Activated naive CD4-positive, alpha-beta T cell treated with anti-CD3 and anti-CD28 coated beads, Interleukin-2, amount 50 U/mL, for 72 hours (primary cell): Measurements from ENCODE around the gene ITM2C. TPM values are rescaled to one million over a fixed set of nuclear protein-coding genes. Genes with fewer than 3 reads are reported as not detected.

Experiments used
- ATAC-seq, 2 donors: fragments of 150-1000 bp; cut with Tn5 transposase; 2 replicates each; pipeline ENCODE4 v1.10.0; 2021; ENCODE audit warnings: mild to moderate bottlenecking in 2 of 2, moderate library complexity in 2 of 2
- DNase-seq, 2 donors: peaks; one replicate each; pipeline ENCODE4 v3.0.0; 2021 to 2022; ENCODE audit warnings: low spot score in 2 of 2
- H3K27ac Mint-ChIP-seq, 2 donors: one replicate each; pipeline ENCODE4 v1.8.0; 2022; ENCODE audit warnings: mild to moderate bottlenecking in 2 of 2, mixed read lengths in 2 of 2
- H3K36me3 Mint-ChIP-seq, 2 donors: one replicate each; pipeline ENCODE4 v1.8.0; 2022; ENCODE audit warnings: mixed read lengths in 2 of 2
- H3K9me3 Mint-ChIP-seq, 2 donors: one replicate each; pipeline ENCODE4 v1.8.0; 2022; ENCODE audit warnings: mixed read lengths in 2 of 2
- total RNA-seq, 2 donors: library from RNA; stranded (reverse); gene quantifications; one replicate each; pipeline ENCODE4 v1.2.3, GENCODE V29; 2022

The ITM2C gene
- total RNA-seq, 2 donors from 2014 or later = 18.4 to 90.2 TPM

GRCh38 chr2:230893841-230894781 lies 29.4 kb downstream of the ITM2C start:
- H3K9me3 Mint-ChIP-seq = no peaks in the 10 kb centered on the region
- DNase-seq (peak in 1 of 2 donors; percentile 54), ATAC-seq (peak; percentile 51 to 85)
- peak overlapping the region in 1 of 2 donors; percentile 4 for H3K27ac Mint-ChIP-seq
- peaks cover 0 to 8% of the 10 kb centered on the region in 2 donors for H3K36me3 Mint-ChIP-seq

GRCh38 chr2:230895536-230896345 lies 31.0 kb downstream of the ITM2C start:
- ATAC-seq = no peak
- H3K27ac Mint-ChIP-seq = no peak overlapping the region
- H3K36me3 Mint-ChIP-seq = peaks cover 0 to 8% of the 10 kb centered on the region in 2 donors
- DNase-seq = no peak
- no peaks in the 10 kb centered on the region for H3K9me3 Mint-ChIP-seq

- peaks cover 0 to 8% of the 10 kb centered on the region in 2 donors for H3K36me3 Mint-ChIP-seq
- H3K9me3 Mint-ChIP-seq = no peaks in the 10 kb centered on the region
- DNase-seq (no peak), ATAC-seq (no peak)
- H3K27ac Mint-ChIP-seq = no peak overlapping the region
Observed at GRCh38 chr2:230896346-230897115, 31.8 kb downstream of the ITM2C start.

GRCh38 chr2:230898016-230898712 lies 33.4 kb downstream of the ITM2C start:
- ATAC-seq = no peak
- Mint-ChIP-seq H3K27ac (no peak overlapping the region), H3K9me3 (no peaks in the 10 kb centered on the region), H3K36me3 (peaks cover 0 to 8% of the 10 kb centered on the region in 2 donors)
- peak in 1 of 2 donors; percentile 53 for DNase-seq

GRCh38 chr2:230898713-230899091 lies 34.0 kb downstream of the ITM2C start:
- no peak for DNase-seq
- no peak overlapping the region for H3K27ac Mint-ChIP-seq
- no peaks in the 10 kb centered on the region for H3K9me3 Mint-ChIP-seq
- ATAC-seq = no peak
- H3K36me3 Mint-ChIP-seq = peaks cover 0 to 13% of the 10 kb centered on the region in 2 donors

- Mint-ChIP-seq H3K36me3 (peaks cover 0 to 13% of the 10 kb centered on the region in 2 donors), H3K9me3 (no peaks in the 10 kb centered on the region), H3K27ac (no peak overlapping the region)
- peak in 1 of 2 donors; percentile 53 for DNase-seq
- no peak for ATAC-seq
Observed at GRCh38 chr2:230899287-230899686, 34.5 kb downstream of the ITM2C start.

- peaks cover 0 to 9% of the 10 kb centered on the region in 2 donors for H3K36me3 Mint-ChIP-seq
- no peaks in the 10 kb centered on the region for H3K9me3 Mint-ChIP-seq
- ATAC-seq (peak; percentile 78 to 85), DNase-seq (peak in 1 of 2 donors; percentile 55)
- peak overlapping the region; percentile 20 to 61 for H3K27ac Mint-ChIP-seq
Observed at GRCh38 chr2:230899786-230900185, 35.0 kb downstream of the ITM2C start.

GRCh38 chr2:230900336-230900995 lies 35.7 kb downstream of the ITM2C start:
- Mint-ChIP-seq H3K27ac (peak overlapping the region in 1 of 2 donors; percentile 20), H3K36me3 (peaks cover 0 to 13% of the 10 kb centered on the region in 2 donors), H3K9me3 (no peaks in the 10 kb centered on the region)
- peak in 1 of 2 donors; percentile 48 for DNase-seq
- no peak for ATAC-seq

- DNase-seq (no peak), ATAC-seq (no peak)
- Mint-ChIP-seq H3K9me3 (no peaks in the 10 kb centered on the region), H3K36me3 (peaks cover 0 to 13% of the 10 kb centered on the region in 2 donors), H3K27ac (no peak overlapping the region)
Observed at GRCh38 chr2:230901006-230901405, 36.3 kb downstream of the ITM2C start.

GRCh38 chr2:230902180-230902899 lies 37.6 kb downstream of the ITM2C start:
- DNase-seq = peak; percentile 60 to 64

GRCh38 chr2:230903231-230904150 lies 38.7 kb downstream of the ITM2C start:
- ATAC-seq = no peak
- H3K36me3 Mint-ChIP-seq = peaks cover 0 to 24% of the 10 kb centered on the region in 2 donors
- H3K9me3 Mint-ChIP-seq = no peaks in the 10 kb centered on the region
- peak overlapping the region in 1 of 2 donors; percentile 89 for H3K27ac Mint-ChIP-seq
- DNase-seq = no peak

More at GRCh38 chr2:230902180-230902899, 37.6 kb downstream of the ITM2C start:
- no peak overlapping the region for H3K27ac Mint-ChIP-seq
- no peaks in the 10 kb centered on the region for H3K9me3 Mint-ChIP-seq
- H3K36me3 Mint-ChIP-seq = peaks cover 0 to 19% of the 10 kb centered on the region in 2 donors
- peak in 1 of 2 donors; percentile 33 for ATAC-seq

GRCh38 chr2:230904856-230905447 lies 40.2 kb downstream of the ITM2C start:
- peak overlapping the region in 1 of 2 donors; percentile 89 for H3K27ac Mint-ChIP-seq
- H3K9me3 Mint-ChIP-seq = no peaks in the 10 kb centered on the region
- ATAC-seq (no peak), DNase-seq (no peak)
- peaks cover 3 to 36% of the 10 kb centered on the region in 2 donors for H3K36me3 Mint-ChIP-seq
